ENCODE data around the gene NUDT21. TPM values are rescaled to one million over a fixed set of nuclear protein-coding genes. Genes with fewer than 3 reads are reported as not detected.
A peak's percentile ranks its signal among the peaks of the same experiment; 100 is the strongest.
"Not testable (repeated sequence)": the region's sequence is repeated elsewhere in the genome, so short reads cannot be mapped to it uniquely, and the experiment has no call there.

NUDT21 gene
- polyA plus RNA-seq, 3 donors = 33.0 to 65.0 (median 55.9) TPM

GRCh38 chr16:56382901-56383355, 68.2 kb downstream of the NUDT21 start:
- H3K36me3 Mint-ChIP-seq = peaks cover 88 to 95% of the 10 kb centered on the region in 2 donors
- H3K36me3 ChIP-seq (replicated peaks in 1 of 2; ENCODE audit: control insufficient read depth in 1 of 2, insufficient read depth in 2 of 2, low read length in 2 of 2) = peaks cover 76 to 100% of the 10 kb centered on the region in 2 donors
- WGBS (ENCODE audit: insufficient coverage) = 100% methylated on average over 3 of the region's 5 CpGs

GRCh38 chr16:56382459-56382858, 68.7 kb downstream of the NUDT21 start:
- H3K4me1 ChIP-seq (ENCODE audit: control insufficient read depth in 1 of 2, insufficient read depth in 2 of 2, low read length in 2 of 2) = no peaks in the 10 kb centered on the region
- peaks cover 15% of the 10 kb centered on the region for H4K20me1 ChIP-seq (ENCODE audit: insufficient read depth, low read length)
- H3K4me3 ChIP-seq (replicated peaks in 1 of 3; ENCODE audit: low read depth in 2 of 3, low read length in 3 of 3) = no peak overlapping the region
- H3K36me3 ChIP-seq (replicated peaks in 1 of 2; ENCODE audit: control insufficient read depth in 1 of 2, insufficient read depth in 2 of 2, low read length in 2 of 2) = peaks cover 72 to 100% of the 10 kb centered on the region in 2 donors
- no peak overlapping the region for H3K27ac ChIP-seq (ENCODE audit: low read depth in 1 of 2, low read length in 2 of 2)
- WGBS (ENCODE audit: insufficient coverage) = no CpG with 5 or more reads among the region's 4 CpGs
- H3K36me3 Mint-ChIP-seq = peaks cover 88 to 96% of the 10 kb centered on the region in 2 donors
- no peaks in the 10 kb centered on the region for H3K79me2 ChIP-seq (ENCODE audit: insufficient read depth, low read length)
- no peak overlapping the region for H3K27ac Mint-ChIP-seq
- H3K27me3 ChIP-seq (ENCODE audit: control insufficient read depth in 2 of 2, insufficient read depth in 2 of 2, low read length in 2 of 2) = no peaks in the 10 kb centered on the region
- H3K4me3 Mint-ChIP-seq = no peak overlapping the region
- H3K9me3 Mint-ChIP-seq = peaks cover 19 to 33% (median 26%) of the 10 kb centered on the region in 7 donors
- H3K27me3 Mint-ChIP-seq (ENCODE audit: low read depth in 3 of 3) = no peaks in the 10 kb centered on the region
- peaks cover 16 to 24% of the 10 kb centered on the region in 2 donors for H3K9me3 ChIP-seq (replicated peaks in 1 of 2; ENCODE audit: control insufficient read depth in 1 of 2, insufficient read depth in 1 of 2, low read length in 2 of 2)
- no peak overlapping the region for H3K9ac ChIP-seq (ENCODE audit: insufficient read depth, low read length, poor library complexity, severe bottlenecking)
- no peak for DNase-seq
- intact Hi-C loops (cut with micrococcal nuclease) = no loop called here
- no peak for TF ChIP-seq CTCF (IDR thresholded peaks at IDR 0.05)
- H3K4me2 ChIP-seq (replicated peaks; ENCODE audit: extremely low read depth, low read length, poor library complexity, severe bottlenecking) = no peak overlapping the region
- no peak overlapping the region for H2AFZ ChIP-seq (ENCODE audit: insufficient read depth, low read depth, low read length, poor library complexity, severe bottlenecking)
- no peaks in the 10 kb centered on the region for H3K4me1 Mint-ChIP-seq

More at GRCh38 chr16:56382901-56383355, 68.2 kb downstream of the NUDT21 start:
- Mint-ChIP-seq H3K4me3 (no peak overlapping the region), H3K27ac (peak overlapping the region in 1 of 7 donors; percentile 10), H3K9me3 (peaks cover 19 to 33% (median 26%) of the 10 kb centered on the region in 7 donors), H3K27me3 (ENCODE audit: low read depth in 3 of 3) (peaks cover 0 to 1% (median 0%) of the 10 kb centered on the region in 3 donors), H3K4me1 (no peaks in the 10 kb centered on the region)
- H3K27me3 ChIP-seq (ENCODE audit: control insufficient read depth in 2 of 2, insufficient read depth in 2 of 2, low read length in 2 of 2) = no peaks in the 10 kb centered on the region
- intact Hi-C loops (cut with micrococcal nuclease) = no loop called here
- H3K27ac ChIP-seq (ENCODE audit: low read depth in 1 of 2, low read length in 2 of 2) = no peak overlapping the region
- H2AFZ ChIP-seq (ENCODE audit: insufficient read depth, low read depth, low read length, poor library complexity, severe bottlenecking) = no peak overlapping the region
- H3K79me2 ChIP-seq (ENCODE audit: insufficient read depth, low read length) = no peaks in the 10 kb centered on the region
- DNase-seq = no peak
- peaks cover 12% of the 10 kb centered on the region for H4K20me1 ChIP-seq (ENCODE audit: insufficient read depth, low read length)
- no peak for TF ChIP-seq CTCF (IDR thresholded peaks at IDR 0.05)
- peaks cover 16 to 24% of the 10 kb centered on the region in 2 donors for H3K9me3 ChIP-seq (replicated peaks in 1 of 2; ENCODE audit: control insufficient read depth in 1 of 2, insufficient read depth in 1 of 2, low read length in 2 of 2)
- H3K4me3 ChIP-seq (replicated peaks in 1 of 3; ENCODE audit: low read depth in 2 of 3, low read length in 3 of 3) = no peak overlapping the region
- H3K4me1 ChIP-seq (ENCODE audit: control insufficient read depth in 1 of 2, insufficient read depth in 2 of 2, low read length in 2 of 2) = no peaks in the 10 kb centered on the region
- no peak overlapping the region for H3K9ac ChIP-seq (ENCODE audit: insufficient read depth, low read length, poor library complexity, severe bottlenecking)
- H3K4me2 ChIP-seq (replicated peaks; ENCODE audit: extremely low read depth, low read length, poor library complexity, severe bottlenecking) = no peak overlapping the region

GRCh38 chr16:56380778-56381485, 70.2 kb downstream of the NUDT21 start:
- H3K27ac ChIP-seq (ENCODE audit: low read depth in 1 of 2, low read length in 2 of 2); H3K4me1 Mint-ChIP-seq; DNase-seq; H3K27me3 ChIP-seq (ENCODE audit: control insufficient read depth in 2 of 2, insufficient read depth in 2 of 2, low read length in 2 of 2); H3K27ac Mint-ChIP-seq; H3K4me2 ChIP-seq (replicated peaks; ENCODE audit: extremely low read depth, low read length, poor library complexity, severe bottlenecking); intact Hi-C loops (cut with micrococcal nuclease); H3K4me1 ChIP-seq (ENCODE audit: control insufficient read depth in 1 of 2, insufficient read depth in 2 of 2, low read length in 2 of 2); H3K27me3 Mint-ChIP-seq (ENCODE audit: low read depth in 3 of 3); H3K79me2 ChIP-seq (ENCODE audit: insufficient read depth, low read length); H3K9ac ChIP-seq (ENCODE audit: insufficient read depth, low read length, poor library complexity, severe bottlenecking); H2AFZ ChIP-seq (ENCODE audit: insufficient read depth, low read depth, low read length, poor library complexity, severe bottlenecking); H3K4me3 ChIP-seq (replicated peaks in 1 of 3; ENCODE audit: low read depth in 2 of 3, low read length in 3 of 3); H3K4me3 Mint-ChIP-seq: not testable (repeated sequence)
- peaks cover 84 to 85% of the 10 kb centered on the region in 2 donors for H3K36me3 Mint-ChIP-seq
- peaks cover 19 to 33% (median 26%) of the 10 kb centered on the region in 7 donors for H3K9me3 Mint-ChIP-seq
- peaks cover 61 to 88% of the 10 kb centered on the region in 2 donors for H3K36me3 ChIP-seq (replicated peaks in 1 of 2; ENCODE audit: control insufficient read depth in 1 of 2, insufficient read depth in 2 of 2, low read length in 2 of 2)
- H3K9me3 ChIP-seq (replicated peaks in 1 of 2; ENCODE audit: control insufficient read depth in 1 of 2, insufficient read depth in 1 of 2, low read length in 2 of 2) = peaks cover 16 to 24% of the 10 kb centered on the region in 2 donors
- H4K20me1 ChIP-seq (ENCODE audit: insufficient read depth, low read length) = peaks cover 30% of the 10 kb centered on the region
- no CpG with 5 or more reads among the region's 3 CpGs for WGBS (ENCODE audit: insufficient coverage)
